ENCODE results near the gene FTCD.
"Not testable (repeated sequence)": the region's sequence is repeated elsewhere in the genome, so short reads cannot be mapped to it uniquely, and the experiment has no call there.

Gene FTCD

GRCh38 chr21:46188226-46189212 is 33.1 kb upstream of the FTCD start:
- no peak for DNase-seq

GRCh38 chr21:46187814-46188213 is 32.4 kb upstream of the FTCD start:
- no peak for DNase-seq

GRCh38 chr21:46187261-46187660 is 31.9 kb upstream of the FTCD start:
- no peak for DNase-seq

GRCh38 chr21:46185716-46186115 is 30.3 kb upstream of the FTCD start:
- DNase-seq, result no peak

- DNase-seq, result no peak
These were observed 29.5 kb upstream of the FTCD start for GRCh38 chr21:46184625-46185555.

GRCh38 chr21:46183910-46184624 is 28.7 kb upstream of the FTCD start, which contains the start of gene SPATC1L:
TSS of gene SPATC1L (minus strand) at chr21:46184459. CDS start at chr21:46182816, 1,643 bp downstream.
- DNase-seq, result no peak

- DNase-seq, result not testable (repeated sequence)
These were observed 28.0 kb upstream of the FTCD start for GRCh38 chr21:46183337-46183909.

- DNase-seq, result no peak
These were observed 27.4 kb upstream of the FTCD start for GRCh38 chr21:46182548-46183336.

GRCh38 chr21:46181953-46182547 is 26.7 kb upstream of the FTCD start:
- no peak for DNase-seq

- no peak for DNase-seq
These were observed 26.1 kb upstream of the FTCD start for GRCh38 chr21:46181436-46181835.

GRCh38 chr21:46180778-46181391 is 25.5 kb upstream of the FTCD start:
- no peak for DNase-seq

GRCh38 chr21:46180079-46180722 is 24.8 kb upstream of the FTCD start:
- DNase-seq, result no peak

- DNase-seq, result no peak
These were observed 24.3 kb upstream of the FTCD start for GRCh38 chr21:46179708-46180078.

- no peak for DNase-seq
These were observed 23.6 kb upstream of the FTCD start for GRCh38 chr21:46178961-46179360.

- DNase-seq, result not testable (repeated sequence)
These were observed 21.2 kb upstream of the FTCD start for GRCh38 chr21:46176443-46177129.

GRCh38 chr21:46173573-46173972 is 18.2 kb upstream of the FTCD start:
- DNase-seq, result no peak

- DNase-seq, result no peak
These were observed 17.6 kb upstream of the FTCD start for GRCh38 chr21:46172863-46173528.

GRCh38 chr21:46171996-46172862 is 16.9 kb upstream of the FTCD start:
- DNase-seq, result no peak
